Thyroid gland (tissue), 4 donors: ENCODE measurements around the gene TNFAIP8L3. TPM values are rescaled to one million over a fixed set of nuclear protein-coding genes. Genes with fewer than 3 reads are reported as not detected.

Experiments
- DNase-seq, 2 donors: peaks; one replicate each; pipeline ENCODE4 v3.0.0-alpha.2; 2019
- H3K27ac ChIP-seq, 3 donors: fragments of 200-600 bp; sonication (generic); 1 replicate in 2 of 3; 2 replicates in 1 of 3; pipeline ENCODE4 v1.5.1; 2016 to 2019; ENCODE audit warnings: mild to moderate bottlenecking in 1 of 3, moderate library complexity in 1 of 3
- H3K27me3 ChIP-seq: fragments of 200-600 bp; sonication (generic); one replicate; pipeline ENCODE4 v1.5.1; 2019
- H3K36me3 ChIP-seq, 2 donors: fragments of 200-600 bp; sonication (generic); one replicate each; pipeline ENCODE4 v1.5.1; 2016 to 2019
- H3K4me1 ChIP-seq, 2 donors: fragments of 200-600 bp; sonication (generic); one replicate each; pipeline ENCODE4 v1.5.1; 2017 to 2019
- H3K4me3 ChIP-seq, 3 donors: fragments of 200-600 bp; sonication (generic); replicated peaks in 1 of 3; 1 replicate in 2 of 3; 2 replicates in 1 of 3; pipeline ENCODE4 v1.5.1; 2016; ENCODE audit warnings: mild to moderate bottlenecking in 1 of 3
- H3K9me3 ChIP-seq: fragments of 200-600 bp; sonication (generic); one replicate; pipeline ENCODE4 v1.5.1; 2017
- POLR2A ChIP-seq, 2 donors: fragments of 450-650 bp; IDR thresholded peaks; one replicate each; pipeline ENCODE4 v1.6.1; 2017; ENCODE audit warnings: antibody characterized with exemption in 2 of 2, mild to moderate bottlenecking in 2 of 2, moderate library complexity in 1 of 2
- WGBS, 2 donors: methylation state at CpG; one replicate each; pipeline ENCODE4 v1.1.5; 2017; 5-methylcytosine and 5-hydroxymethylcytosine counted together
- intact Hi-C: fragments of 100-400 bp; cut with DNase I; formaldehyde crosslinking; loops from one replicate; pipeline ENCODE4 v1.15.1; 2023
- total RNA-seq, 4 donors: library from RNA; depleted of rRNA; stranded (reverse); fragments of >200 nt; gene quantifications; one replicate each; pipeline ENCODE4 v1.2.3, GENCODE V29; 2016
- TF ChIP-seq, protein P1 (sequence below), 6 experiments: fragments of 200-600 bp in 3 of 6; fragments of 450-650 bp in 3 of 6; sonication (generic) in 3 of 6; IDR thresholded peaks; one replicate each; pipeline ENCODE4 v1.5.1; 2016 to 2019; ENCODE audit warnings: antibody characterized with exemption in 6 of 6, mild to moderate bottlenecking in 2 of 6, inconsistent platforms in 1 of 6, moderate library complexity in 1 of 6

Gene TNFAIP8L3
- total RNA-seq, 4 donors from 2014 or later, result 3.1 to 20.7 (median 7.6) TPM

DNA sequence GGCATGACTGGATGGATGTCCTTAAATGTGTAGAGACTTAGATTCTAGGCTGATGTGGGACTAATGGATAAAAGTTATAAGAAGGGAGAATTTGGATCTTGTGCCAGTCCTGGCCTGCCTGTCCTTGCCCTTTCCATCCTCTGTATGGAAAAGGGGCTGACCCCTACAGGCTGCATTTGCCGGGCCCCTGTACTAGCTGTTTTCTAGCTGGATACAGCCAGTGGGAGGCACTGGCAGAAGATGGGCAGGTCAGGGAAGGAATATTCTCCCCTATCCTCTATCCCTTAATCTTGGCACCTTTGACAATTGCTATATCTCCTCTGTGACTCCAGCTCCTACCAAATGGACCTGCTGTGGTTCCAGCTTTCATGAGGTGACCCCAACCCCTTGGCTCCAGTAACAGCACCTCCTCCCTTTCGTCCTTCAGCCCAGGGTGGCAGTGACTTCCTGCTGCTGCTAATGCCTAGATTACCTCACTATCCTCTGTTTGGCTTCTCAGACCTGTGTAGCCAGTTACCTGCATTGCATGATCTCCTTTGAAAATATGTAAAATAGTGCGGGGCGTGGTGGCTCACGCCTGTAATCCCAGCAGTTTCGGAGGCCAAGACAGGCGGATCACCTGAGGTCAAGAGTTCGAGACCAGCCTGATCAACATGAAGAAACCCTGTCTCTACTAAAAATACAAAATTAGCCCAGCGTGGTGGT, 6.2 kb upstream of the TNFAIP8L3 start:
- no peaks in the 10 kb centered on the region for H3K9me3 ChIP-seq
- H3K27ac ChIP-seq, result no peak overlapping the region
- 89 to 94% methylated on average over 9 of the region's 9 CpGs for WGBS, 2 donors
- peaks cover 0 to 7% of the 10 kb centered on the region in 2 donors for H3K4me1 ChIP-seq
- no peak overlapping the region for H3K4me3 ChIP-seq
- no peaks in the 10 kb centered on the region for H3K27me3 ChIP-seq
- intact Hi-C loops, result no loop called here
- DNase-seq, result no peak
- TF ChIP-seq, protein P1, sequence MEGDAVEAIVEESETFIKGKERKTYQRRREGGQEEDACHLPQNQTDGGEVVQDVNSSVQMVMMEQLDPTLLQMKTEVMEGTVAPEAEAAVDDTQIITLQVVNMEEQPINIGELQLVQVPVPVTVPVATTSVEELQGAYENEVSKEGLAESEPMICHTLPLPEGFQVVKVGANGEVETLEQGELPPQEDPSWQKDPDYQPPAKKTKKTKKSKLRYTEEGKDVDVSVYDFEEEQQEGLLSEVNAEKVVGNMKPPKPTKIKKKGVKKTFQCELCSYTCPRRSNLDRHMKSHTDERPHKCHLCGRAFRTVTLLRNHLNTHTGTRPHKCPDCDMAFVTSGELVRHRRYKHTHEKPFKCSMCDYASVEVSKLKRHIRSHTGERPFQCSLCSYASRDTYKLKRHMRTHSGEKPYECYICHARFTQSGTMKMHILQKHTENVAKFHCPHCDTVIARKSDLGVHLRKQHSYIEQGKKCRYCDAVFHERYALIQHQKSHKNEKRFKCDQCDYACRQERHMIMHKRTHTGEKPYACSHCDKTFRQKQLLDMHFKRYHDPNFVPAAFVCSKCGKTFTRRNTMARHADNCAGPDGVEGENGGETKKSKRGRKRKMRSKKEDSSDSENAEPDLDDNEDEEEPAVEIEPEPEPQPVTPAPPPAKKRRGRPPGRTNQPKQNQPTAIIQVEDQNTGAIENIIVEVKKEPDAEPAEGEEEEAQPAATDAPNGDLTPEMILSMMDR (IDR thresholded peaks at IDR 0.05), result no peak
- TF ChIP-seq POLR2A (IDR thresholded peaks at IDR 0.05), result no peak
- no peaks in the 10 kb centered on the region for H3K36me3 ChIP-seq

DNA sequence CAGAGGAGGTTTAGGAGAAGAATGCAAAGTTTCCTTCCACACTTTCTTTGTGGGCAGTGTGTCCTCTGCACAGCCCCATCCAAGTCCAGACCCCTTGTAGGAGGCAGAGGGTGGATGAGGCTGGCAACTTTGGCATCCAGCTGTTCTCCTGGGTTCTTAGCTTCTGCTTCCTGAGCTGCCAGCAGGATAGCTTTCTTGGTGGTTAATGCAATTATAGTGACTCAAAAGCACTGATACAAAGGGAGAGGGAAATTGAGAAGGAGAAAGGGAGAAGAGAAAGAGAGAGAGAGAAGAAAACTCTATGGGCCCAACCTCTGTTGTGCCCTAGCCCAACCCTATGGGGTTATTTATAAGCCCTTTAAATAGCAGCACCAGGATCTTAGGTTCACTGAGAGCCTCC, 4.5 kb upstream of the TNFAIP8L3 start:
- TF ChIP-seq, protein P1 (IDR thresholded peaks at IDR 0.05), result no peak
- no peak for TF ChIP-seq POLR2A (IDR thresholded peaks at IDR 0.05)

DNA sequence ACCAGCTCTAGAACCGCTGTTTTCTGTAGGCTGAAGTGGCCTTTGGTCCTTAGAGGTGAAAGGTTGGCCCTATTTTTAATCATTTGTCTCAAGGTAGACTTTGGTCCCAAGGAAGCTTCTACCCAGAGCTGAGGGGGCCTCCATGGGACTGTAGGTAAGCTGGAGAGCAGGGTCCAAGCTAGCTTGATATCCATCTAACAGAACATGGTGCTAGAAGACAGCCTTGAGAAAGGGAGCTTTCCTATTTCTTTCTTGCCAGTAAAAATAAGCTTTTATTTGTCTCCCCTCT, 3.6 kb upstream of the TNFAIP8L3 start:
- Histone ChIP-seq H3K27me3 (no peaks in the 10 kb centered on the region), H3K4me3 (no peak overlapping the region), H3K4me1 (peaks cover 4 to 16% of the 10 kb centered on the region in 2 donors), H3K27ac (no peak overlapping the region), H3K9me3 (no peaks in the 10 kb centered on the region), H3K36me3 (no peaks in the 10 kb centered on the region)
- intact Hi-C loops, result no loop called here
- DNase-seq, result no peak
- WGBS, 2 donors, result 80 to 93% methylated on average over 1 of the region's 1 CpG
- no peak for TF ChIP-seq POLR2A (IDR thresholded peaks at IDR 0.05)
- TF ChIP-seq, protein P1 (IDR thresholded peaks at IDR 0.05), result no peak

More for the DNA sequence above, 4.5 kb upstream of the TNFAIP8L3 start:
- H3K4me3 ChIP-seq, result no peak overlapping the region
- intact Hi-C loops, result no loop called here
- peaks cover 4 to 7% of the 10 kb centered on the region in 2 donors for H3K4me1 ChIP-seq
- H3K27ac ChIP-seq, result no peak overlapping the region
- no peaks in the 10 kb centered on the region for H3K27me3 ChIP-seq
- H3K36me3 ChIP-seq, result no peaks in the 10 kb centered on the region
- H3K9me3 ChIP-seq, result no peaks in the 10 kb centered on the region
- DNase-seq, result no peak

DNA sequence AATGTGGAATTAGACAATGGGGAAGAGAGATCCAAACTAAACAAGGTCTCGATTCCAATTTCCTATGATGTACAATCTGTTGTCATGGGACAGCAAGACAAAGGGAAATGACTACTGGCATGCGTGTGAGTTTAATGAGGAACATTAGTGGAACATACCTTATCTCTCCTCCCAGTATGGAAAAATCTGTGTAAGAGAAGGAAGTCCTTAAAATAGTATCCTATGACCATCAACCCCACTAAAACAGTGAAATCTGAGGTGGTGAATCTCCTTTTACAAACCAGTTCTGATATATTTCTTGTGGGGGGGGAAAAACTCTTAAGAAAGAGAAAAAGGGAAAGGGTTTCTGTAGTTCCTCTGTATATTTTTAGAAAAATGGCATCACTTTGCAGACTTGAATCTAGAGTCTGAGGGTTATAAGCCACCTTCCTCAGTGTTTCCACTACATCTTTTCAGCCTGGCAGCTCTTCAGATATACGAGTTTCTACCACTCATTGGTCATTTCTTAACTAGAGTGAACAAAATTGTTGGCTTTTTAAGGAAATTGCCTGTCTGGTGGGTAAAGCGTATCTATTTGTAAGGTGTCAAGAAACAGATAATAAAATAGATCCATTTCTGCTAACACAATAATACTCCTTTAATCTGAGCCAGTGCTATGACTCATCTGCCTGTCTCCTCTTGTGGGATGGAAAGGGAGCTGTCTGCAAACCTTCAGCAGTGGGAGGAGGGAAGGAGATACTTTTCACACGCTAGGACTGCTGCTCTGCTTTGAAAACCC, 3.0 kb upstream of the TNFAIP8L3 start:
- 58 to 65% methylated on average over 5 of the region's 5 CpGs for WGBS, 2 donors
- H3K9me3 ChIP-seq, result no peaks in the 10 kb centered on the region
- H3K4me1 ChIP-seq, result peaks cover 4 to 16% of the 10 kb centered on the region in 2 donors
- DNase-seq, result no peak
- intact Hi-C loops, result no loop called here
- H3K4me3 ChIP-seq, result no peak overlapping the region
- H3K27me3 ChIP-seq, result no peaks in the 10 kb centered on the region
- peak overlapping the region in 2 of 3 donors; percentile 9 to 29 for H3K27ac ChIP-seq
- TF ChIP-seq, protein P1 (IDR thresholded peaks at IDR 0.05), result no peak
- TF ChIP-seq POLR2A (IDR thresholded peaks at IDR 0.05), result no peak
- H3K36me3 ChIP-seq, result no peaks in the 10 kb centered on the region

DNA sequence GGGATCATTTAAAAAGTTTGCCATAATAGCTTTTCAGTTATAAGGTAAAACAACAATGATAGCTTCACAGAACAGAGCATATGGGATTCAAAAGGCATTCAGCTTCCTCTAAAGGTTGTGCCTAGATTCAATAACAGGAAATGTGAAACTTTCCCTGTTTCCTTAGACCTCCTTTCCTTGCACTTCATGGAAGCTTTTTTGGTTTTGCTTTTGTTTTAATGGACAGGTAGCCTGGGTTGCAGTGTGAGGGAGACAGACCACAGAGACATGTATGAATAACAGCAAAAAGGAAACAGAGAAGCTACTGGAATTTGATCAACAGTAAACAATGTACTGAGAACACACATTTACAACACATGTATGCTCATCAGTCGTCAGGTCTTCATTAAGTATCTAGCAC, 2.3 kb upstream of the TNFAIP8L3 start:
- no peaks in the 10 kb centered on the region for H3K9me3 ChIP-seq
- 66 to 92% methylated on average over 1 of the region's 1 CpG for WGBS, 2 donors
- peak overlapping the region in 1 of 3 donors; percentile 3 for H3K27ac ChIP-seq
- H3K4me3 ChIP-seq, result no peak overlapping the region
- H3K36me3 ChIP-seq, result no peaks in the 10 kb centered on the region
- H3K27me3 ChIP-seq, result no peaks in the 10 kb centered on the region
- no peak for TF ChIP-seq POLR2A (IDR thresholded peaks at IDR 0.05)
- TF ChIP-seq, protein P1 (IDR thresholded peaks at IDR 0.05), result no peak
- intact Hi-C loops, result no loop called here
- H3K4me1 ChIP-seq, result peaks cover 4 to 16% of the 10 kb centered on the region in 2 donors
- DNase-seq, result no peak
